HepG2 (cell line): ENCODE measurements around the gene ZNF146. TPM values are rescaled to one million over a fixed set of nuclear protein-coding genes. Genes with fewer than 3 reads are reported as not detected.

ENCODE experiments used
- AHR ChIP-seq: IDR thresholded peaks from 2 replicates; pipeline ENCODE4 v1.6.1; 2018; ENCODE audit warnings: missing genetic modification reagents, missing compliant biosample characterization
- ARNTL ChIP-seq: sonication (generic); formaldehyde crosslinking; IDR thresholded peaks from 2 replicates; pipeline ENCODE4 v1.4.0; 2020; ENCODE audit warnings: mild to moderate bottlenecking, missing genetic modification reagents
- CEBPG ChIP-seq: IDR thresholded peaks from 2 replicates; pipeline ENCODE4 v1.6.1; 2016
- DPF2 ChIP-seq: sonication (generic); formaldehyde crosslinking; IDR thresholded peaks from 2 replicates; pipeline ENCODE4 v1.4.0; 2020; ENCODE audit warnings: mild to moderate bottlenecking, low read depth, missing genetic modification reagents, borderline replicate concordance
- FOXC1 ChIP-seq: sonication (generic); formaldehyde crosslinking; IDR thresholded peaks from 2 replicates; pipeline ENCODE4 v1.8.0; 2022; ENCODE audit warnings: mild to moderate bottlenecking, missing genetic modification reagents, borderline replicate concordance
- KDM5A ChIP-seq: fragments of 200-600 bp; sonication (generic); IDR thresholded peaks from 2 replicates; pipeline ENCODE4 v1.7.0; 2018; ENCODE audit warnings: antibody characterized with exemption, mild to moderate bottlenecking, low read length, borderline replicate concordance
- KDM5B ChIP-seq: sonication (generic); formaldehyde crosslinking; IDR thresholded peaks from 2 replicates; pipeline ENCODE4 v1.4.0; 2020; ENCODE audit warnings: missing genetic modification reagents, mild to moderate bottlenecking, borderline replicate concordance
- NCOA1 ChIP-seq: sonication (generic); formaldehyde crosslinking; IDR thresholded peaks from 2 replicates; pipeline ENCODE4 v1.9.0; 2021; ENCODE audit warnings: missing genetic modification reagents
- NR2F1 ChIP-seq, 2 experiments: fragments of 450-650 bp in 1 of 2; formaldehyde crosslinking in 1 of 2; IDR thresholded peaks; 2 replicates each; pipeline versions ENCODE4 v1.5.0 to v1.6.1; 2016 to 2020; ENCODE audit warnings: mild to moderate bottlenecking in 1 of 2, missing compliant biosample characterization in 1 of 2, missing genetic modification reagents in 1 of 2, moderate library complexity in 1 of 2
- RARA ChIP-seq: IDR thresholded peaks from 2 replicates; pipeline ENCODE4 v1.6.1; 2016; ENCODE audit warnings: missing genetic modification reagents, missing compliant biosample characterization
- SYNCRIP ChIP-seq: fragments of 200-400 bp; formaldehyde crosslinking; IDR thresholded peaks from 2 replicates; pipeline ENCODE4 v1.6.1; 2018; ENCODE audit warnings: mild to moderate bottlenecking, low read depth, low read length; ENCODE audit not compliant: insufficient read depth
- ZBTB42 ChIP-seq: sonication (generic); formaldehyde crosslinking; IDR thresholded peaks from 2 replicates; pipeline ENCODE4 v1.5.0; 2020; ENCODE audit warnings: mild to moderate bottlenecking, missing genetic modification reagents
- ZBTB8A ChIP-seq: sonication (generic); formaldehyde crosslinking; IDR thresholded peaks from 2 replicates; pipeline ENCODE4 v1.4.0; 2020; ENCODE audit warnings: mild to moderate bottlenecking, low read depth, missing genetic modification reagents, borderline replicate concordance
- ZFP62 ChIP-seq: sonication (generic); formaldehyde crosslinking; IDR thresholded peaks from 2 replicates; pipeline ENCODE4 v1.4.0; 2020; ENCODE audit warnings: missing genetic modification reagents
- ZFX ChIP-seq: sonication (generic); formaldehyde crosslinking; IDR thresholded peaks from 2 replicates; pipeline ENCODE4 v1.4.0; 2020; ENCODE audit warnings: mild to moderate bottlenecking, low read depth, missing genetic modification reagents, moderate library complexity
- ZNF20 ChIP-seq: sonication (generic); formaldehyde crosslinking; IDR thresholded peaks from 2 replicates; pipeline ENCODE4 v1.4.0; 2020; ENCODE audit warnings: mild to moderate bottlenecking, moderate library complexity, missing genetic modification reagents
- ZNF460 ChIP-seq: sonication (generic); formaldehyde crosslinking; IDR thresholded peaks from 2 replicates; pipeline ENCODE4 v1.5.1; 2020; ENCODE audit warnings: missing genetic modification reagents, mild to moderate bottlenecking, borderline replicate concordance
- ZNF501 ChIP-seq: sonication (generic); formaldehyde crosslinking; IDR thresholded peaks from 2 replicates; pipeline ENCODE4 v1.5.1; 2020; ENCODE audit warnings: mild to moderate bottlenecking, moderate library complexity, missing genetic modification reagents
- ZNF550 ChIP-seq: sonication (generic); formaldehyde crosslinking; IDR thresholded peaks from 2 replicates; pipeline ENCODE4 v1.4.0; 2020; ENCODE audit warnings: mild to moderate bottlenecking, missing genetic modification reagents, borderline replicate concordance
- ZNF589 ChIP-seq: sonication (generic); formaldehyde crosslinking; conservative IDR thresholded peaks from 2 replicates; pipeline ENCODE4 v1.8.0; 2022; ENCODE audit warnings: mild to moderate bottlenecking, moderate library complexity, missing genetic modification reagents
- ZNF816 ChIP-seq: sonication (generic); formaldehyde crosslinking; IDR thresholded peaks from 2 replicates; pipeline ENCODE4 v1.8.0; 2022; ENCODE audit warnings: missing genetic modification reagents, mild to moderate bottlenecking, borderline replicate concordance
- polyA plus RNA-seq, 8 experiments: library from polyadenylated mRNA; depleted of rRNA in 3 of 8; stranded (reverse) in 7 of 8; unstranded in 1 of 8; fragments of >200 nt; fragmentation: Illumina TruSeq in 4 of 8; extraction: Trizol in 4 of 8; gene quantifications; 2 replicates each; pipeline versions ENCODE4 v1.2.1 to v1.2.3, GENCODE V29; 2011 to 2016; ENCODE audit warnings: low read depth in 4 of 8, missing spikeins in 1 of 8, mixed read lengths in 1 of 8; ENCODE audit not compliant: insufficient read depth in 1 of 8
- total RNA-seq, 5 experiments: library from RNA; depleted of rRNA; stranded (reverse); fragments of >200 nt; fragmentation: Illumina TruSeq; extraction: Trizol; gene quantifications; 2 replicates each; pipeline ENCODE4 v1.2.3, GENCODE V29; 2016; ENCODE audit warnings: low read depth in 1 of 5
- TF ChIP-seq, protein P1 (sequence below): sonication (generic); formaldehyde crosslinking; IDR thresholded peaks from 2 replicates; pipeline ENCODE4 v1.4.0; 2020; ENCODE audit warnings: missing genetic modification reagents
- TF ChIP-seq, protein P2 (sequence below): sonication (generic); formaldehyde crosslinking; IDR thresholded peaks from 2 replicates; pipeline ENCODE4 v1.4.0; 2020; ENCODE audit warnings: mild to moderate bottlenecking, missing genetic modification reagents
- TF ChIP-seq, protein P3 (sequence below): sonication (generic); formaldehyde crosslinking; IDR thresholded peaks from 2 replicates; pipeline ENCODE4 v1.4.0; 2020; ENCODE audit warnings: mild to moderate bottlenecking, missing genetic modification reagents

ZNF146 gene
- total and polyA plus RNA-seq, 2 of the 13 experiments (the other 11 are each of a cell fraction or from before 2014, with no cell fraction given): 28.4 to 52.7 TPM

DNA sequence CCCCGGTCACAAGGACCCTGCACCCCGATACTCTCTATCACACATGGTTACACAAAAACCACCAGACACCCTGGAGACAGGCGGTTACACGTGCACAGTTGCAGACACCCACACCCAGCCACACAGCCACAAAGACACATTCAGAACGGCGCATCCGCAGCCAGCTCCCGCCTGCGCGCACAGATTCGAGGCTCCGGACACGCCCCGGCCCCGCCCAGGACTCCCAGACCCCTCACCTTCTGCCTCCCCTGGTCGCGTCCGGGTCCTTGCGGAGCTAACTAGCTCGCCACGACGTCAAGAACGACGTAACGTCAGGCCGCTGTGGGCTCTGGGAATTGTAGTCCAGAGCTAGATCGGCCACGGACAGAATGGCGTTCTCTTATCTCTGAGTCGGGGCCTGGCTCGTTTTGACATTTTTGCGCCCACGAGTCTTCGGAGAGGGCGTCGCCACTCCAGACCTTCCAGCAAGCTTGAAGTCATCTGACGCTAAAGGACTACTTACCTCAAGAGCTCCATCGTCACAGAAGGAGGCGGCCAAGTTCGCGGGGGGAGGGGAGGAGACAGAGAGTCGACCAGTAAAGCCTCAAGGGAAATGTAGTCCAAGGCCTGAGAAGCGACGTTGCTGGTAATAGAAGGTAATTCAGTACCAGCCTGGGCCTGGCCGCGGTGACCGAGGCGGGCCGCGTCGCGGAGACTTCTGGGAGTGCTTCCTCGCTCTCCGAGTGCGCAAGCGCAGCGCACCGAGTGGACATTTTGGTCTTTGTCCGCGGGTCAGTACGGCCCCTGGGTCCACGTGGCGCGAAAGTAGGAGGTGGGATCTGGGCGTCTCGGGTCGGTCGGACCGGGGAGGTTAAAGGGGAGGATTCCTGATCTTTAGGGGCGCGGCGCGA is at the start of gene ZNF146, which contains the start of gene ZNF565 (continued):
- TF ChIP-seq NCOA1 (CRISPR knock-in tag) (0 out of 2 replicates have a peak, but pooled peaks have one; percentile 66), KDM5A (peak; percentile 86; the same call in 1 of the 2 replicates), ZFX (CRISPR knock-in tag) (peak; percentile 98), ARNTL (CRISPR knock-in tag) (0 out of 2 replicates have a peak, but pooled peaks have one; percentile 31), ZNF816 (CRISPR knock-in tag) (no peak), DPF2 (CRISPR knock-in tag) (no peak), KDM5B (peak; percentile 72; the same call in 1 of the 2 replicates), NR2F1 (CRISPR knock-in tag; IDR thresholded peaks at IDR 0.05) (0 out of 4 replicates have a peak, but pooled peaks of 1 of the 2 experiments have one; percentile 36), ZBTB42 (no peak), ZNF589 (CRISPR knock-in tag) (no peak), ZBTB8A (no peak), ZNF501 (CRISPR knock-in tag) (peak; percentile 94), ZNF550 (CRISPR knock-in tag) (no peak), ZNF460 (CRISPR knock-in tag) (no peak; the same call in 1 of the 2 replicates), SYNCRIP (no peak), ZFP62 (CRISPR knock-in tag) (no peak), ZNF20 (CRISPR knock-in tag) (no peak), AHR (CRISPR knock-in tag) (no peak; the same call in 1 of the 2 replicates), CEBPG (CRISPR knock-in tag) (peak; percentile 3; the same call in 1 of the 2 replicates), FOXC1 (peak; percentile 83; the same call in 1 of the 2 replicates), RARA (CRISPR knock-in tag) (0 out of 2 replicates have a peak, but pooled peaks have one; percentile 37)
- TF ChIP-seq, protein P1, sequence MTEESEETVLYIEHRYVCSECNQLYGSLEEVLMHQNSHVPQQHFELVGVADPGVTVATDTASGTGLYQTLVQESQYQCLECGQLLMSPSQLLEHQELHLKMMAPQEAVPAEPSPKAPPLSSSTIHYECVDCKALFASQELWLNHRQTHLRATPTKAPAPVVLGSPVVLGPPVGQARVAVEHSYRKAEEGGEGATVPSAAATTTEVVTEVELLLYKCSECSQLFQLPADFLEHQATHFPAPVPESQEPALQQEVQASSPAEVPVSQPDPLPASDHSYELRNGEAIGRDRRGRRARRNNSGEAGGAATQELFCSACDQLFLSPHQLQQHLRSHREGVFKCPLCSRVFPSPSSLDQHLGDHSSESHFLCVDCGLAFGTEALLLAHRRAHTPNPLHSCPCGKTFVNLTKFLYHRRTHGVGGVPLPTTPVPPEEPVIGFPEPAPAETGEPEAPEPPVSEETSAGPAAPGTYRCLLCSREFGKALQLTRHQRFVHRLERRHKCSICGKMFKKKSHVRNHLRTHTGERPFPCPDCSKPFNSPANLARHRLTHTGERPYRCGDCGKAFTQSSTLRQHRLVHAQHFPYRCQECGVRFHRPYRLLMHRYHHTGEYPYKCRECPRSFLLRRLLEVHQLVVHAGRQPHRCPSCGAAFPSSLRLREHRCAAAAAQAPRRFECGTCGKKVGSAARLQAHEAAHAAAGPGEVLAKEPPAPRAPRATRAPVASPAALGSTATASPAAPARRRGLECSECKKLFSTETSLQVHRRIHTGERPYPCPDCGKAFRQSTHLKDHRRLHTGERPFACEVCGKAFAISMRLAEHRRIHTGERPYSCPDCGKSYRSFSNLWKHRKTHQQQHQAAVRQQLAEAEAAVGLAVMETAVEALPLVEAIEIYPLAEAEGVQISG (CRISPR knock-in tag): peak; percentile 88
- TF ChIP-seq, protein P2, sequence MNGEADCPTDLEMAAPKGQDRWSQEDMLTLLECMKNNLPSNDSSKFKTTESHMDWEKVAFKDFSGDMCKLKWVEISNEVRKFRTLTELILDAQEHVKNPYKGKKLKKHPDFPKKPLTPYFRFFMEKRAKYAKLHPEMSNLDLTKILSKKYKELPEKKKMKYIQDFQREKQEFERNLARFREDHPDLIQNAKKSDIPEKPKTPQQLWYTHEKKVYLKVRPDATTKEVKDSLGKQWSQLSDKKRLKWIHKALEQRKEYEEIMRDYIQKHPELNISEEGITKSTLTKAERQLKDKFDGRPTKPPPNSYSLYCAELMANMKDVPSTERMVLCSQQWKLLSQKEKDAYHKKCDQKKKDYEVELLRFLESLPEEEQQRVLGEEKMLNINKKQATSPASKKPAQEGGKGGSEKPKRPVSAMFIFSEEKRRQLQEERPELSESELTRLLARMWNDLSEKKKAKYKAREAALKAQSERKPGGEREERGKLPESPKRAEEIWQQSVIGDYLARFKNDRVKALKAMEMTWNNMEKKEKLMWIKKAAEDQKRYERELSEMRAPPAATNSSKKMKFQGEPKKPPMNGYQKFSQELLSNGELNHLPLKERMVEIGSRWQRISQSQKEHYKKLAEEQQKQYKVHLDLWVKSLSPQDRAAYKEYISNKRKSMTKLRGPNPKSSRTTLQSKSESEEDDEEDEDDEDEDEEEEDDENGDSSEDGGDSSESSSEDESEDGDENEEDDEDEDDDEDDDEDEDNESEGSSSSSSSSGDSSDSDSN: peak; percentile 68
- TF ChIP-seq, protein P3, sequence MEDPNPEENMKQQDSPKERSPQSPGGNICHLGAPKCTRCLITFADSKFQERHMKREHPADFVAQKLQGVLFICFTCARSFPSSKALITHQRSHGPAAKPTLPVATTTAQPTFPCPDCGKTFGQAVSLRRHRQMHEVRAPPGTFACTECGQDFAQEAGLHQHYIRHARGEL (CRISPR knock-in tag): no peak
